Caco-2 (cell line): Measurements from ENCODE around the gene TMEM198. TPM values are rescaled to one million over a fixed set of nuclear protein-coding genes. Genes with fewer than 3 reads are reported as not detected.

Experiments
- BruUV-seq: library from RNA; stranded (reverse); fragments of 400-500 nt; replicated peaks from 2 replicates; lab custom pipeline; 2021; lab: Mats Ljungman, UMichigan
- CTCF ChIA-PET: fragments of 300-600 bp; sonication (Branson Sonifier 250); formaldehyde crosslinking; loops from one replicate; lab custom pipeline; 2022; ENCODE audit warnings: antibody characterized with exemption; lab: Charles Lee
- POLR2A ChIA-PET: fragments of 300-600 bp; sonication (Branson Sonifier 250); formaldehyde crosslinking; loops from one replicate; lab custom pipeline; 2022; ENCODE audit warnings: antibody characterized with exemption; lab: Charles Lee
- DNase-seq, 2 experiments: peaks; one replicate each; pipeline versions ENCODE4 v3.0.0 to v3.0.0-alpha.2; 2020 to 2022
- H3K27me3 ChIP-seq: replicated peaks from 2 replicates; pipeline ENCODE4 v1.6.0; 2011; ENCODE audit warnings: low read length; ENCODE audit not compliant: control insufficient read depth, insufficient read depth
- H3K36me3 ChIP-seq: 2 replicates; pipeline ENCODE4 v1.5.1; 2011; ENCODE audit warnings: low read length; ENCODE audit not compliant: control insufficient read depth, insufficient read depth
- H3K4me1 ChIP-seq: fragments of 250-450 bp; sonication (Bioruptor Pico); 2 replicates; pipeline ENCODE4 v1.5.1; 2020; ENCODE audit warnings: mild to moderate bottlenecking
- H3K4me3 ChIP-seq: 2 replicates; pipeline ENCODE4 v1.5.1; 2011; ENCODE audit warnings: low read depth, mild to moderate bottlenecking, control low read depth, low read length
- H3K9me3 ChIP-seq: fragments of 250-450 bp; sonication (Bioruptor Pico); 2 replicates; pipeline ENCODE4 v1.5.1; 2020; ENCODE audit warnings: mild to moderate bottlenecking, moderate library complexity
- H3K27ac Mint-ChIP-seq: one replicate; pipeline ENCODE4 v1.8.0; 2022; ENCODE audit warnings: mixed read lengths; ENCODE audit not compliant: unreplicated experiment
- H3K27me3 Mint-ChIP-seq: one replicate; pipeline ENCODE4 v1.8.0; 2022; ENCODE audit warnings: mixed read lengths; ENCODE audit not compliant: insufficient read depth, unreplicated experiment
- H3K36me3 Mint-ChIP-seq: one replicate; pipeline ENCODE4 v1.8.0; 2022; ENCODE audit warnings: mild to moderate bottlenecking, mixed read lengths; ENCODE audit not compliant: insufficient read depth, unreplicated experiment
- H3K4me1 Mint-ChIP-seq: one replicate; pipeline ENCODE4 v1.8.0; 2022; ENCODE audit warnings: low read depth, mixed read lengths; ENCODE audit not compliant: unreplicated experiment
- H3K4me3 Mint-ChIP-seq: one replicate; pipeline ENCODE4 v1.8.0; 2022; ENCODE audit warnings: mild to moderate bottlenecking, moderate library complexity, mixed read lengths; ENCODE audit not compliant: unreplicated experiment
- H3K9me3 Mint-ChIP-seq: one replicate; pipeline ENCODE4 v1.8.0; 2022; ENCODE audit warnings: mixed read lengths; ENCODE audit not compliant: unreplicated experiment
- CTCF ChIP-seq, 2 experiments: fragments of 200-600 bp in 1 of 2; IDR thresholded peaks; 1 replicate in 1 of 2; 2 replicates in 1 of 2; pipeline versions ENCODE4 v1.5.1 to v1.8.0; 2011 to 2022; ENCODE audit warnings: antibody characterized with exemption in 1 of 2, control low read depth in 1 of 2, inconsistent platforms in 1 of 2, low read depth in 1 of 2, low read length in 1 of 2, mild to moderate bottlenecking in 1 of 2, moderate library complexity in 1 of 2; ENCODE audit not compliant: insufficient read depth in 1 of 2, severe bottlenecking in 1 of 2, unreplicated experiment in 1 of 2
- intact Hi-C: fragments of 100-400 bp; cut with micrococcal nuclease; formaldehyde crosslinking; loops from one replicate; pipeline ENCODE4 v1.10.0; 2022; ENCODE audit not compliant: unreplicated experiment
- total RNA-seq: library from RNA; stranded (reverse); gene quantifications from 2 replicates; pipeline ENCODE4 v1.2.3, GENCODE V29; 2022

Gene TMEM198
- total RNA-seq, 1 experiment from 2014 or later: 8.5 TPM

GRCh38 chr2:219573166-219573565, 29.3 kb downstream of the TMEM198 start:
- intact Hi-C loops: loop anchor here (2.0 kb wide), 1 partner anchor 30 kb away; the partner anchor contains the start of gene CHPF
- Histone ChIP-seq H3K9me3 (no peaks in the 10 kb centered on the region), H3K36me3 (no peaks in the 10 kb centered on the region), H3K4me1 (peaks cover 28% of the 10 kb centered on the region), H3K4me3 (no peak overlapping the region), H3K27me3 (no peaks in the 10 kb centered on the region)
- no peak for TF ChIP-seq CTCF (IDR thresholded peaks at IDR 0.05; ENCODE audit: insufficient read depth in 1 of 2, low read depth in 1 of 2, low read length in 1 of 2, severe bottlenecking in 1 of 2, unreplicated experiment in 1 of 2)
- no peaks in the 10 kb centered on the region for H3K27me3 Mint-ChIP-seq
- peak overlapping the region; percentile 15 for H3K27ac Mint-ChIP-seq
- H3K36me3 Mint-ChIP-seq: peaks cover 1% of the 10 kb centered on the region
- DNase-seq: no peak
- ChIA-PET POLR2A (no interaction called here), CTCF (no interaction called here)
- peaks cover 27% of the 10 kb centered on the region for H3K4me1 Mint-ChIP-seq
- no peaks in the 10 kb centered on the region for H3K9me3 Mint-ChIP-seq
- no peak overlapping the region for H3K4me3 Mint-ChIP-seq
- BruUV-seq: no TSS peak

GRCh38 chr2:219574484-219575311, 30.9 kb downstream of the TMEM198 start:
- TF ChIP-seq CTCF (IDR thresholded peaks at IDR 0.05; ENCODE audit: insufficient read depth in 1 of 2, low read depth in 1 of 2, low read length in 1 of 2, severe bottlenecking in 1 of 2, unreplicated experiment in 1 of 2): no peak
- no peaks in the 10 kb centered on the region for H3K27me3 Mint-ChIP-seq
- Histone ChIP-seq H3K4me3 (no peak overlapping the region), H3K4me1 (peaks cover 30% of the 10 kb centered on the region), H3K27me3 (no peaks in the 10 kb centered on the region), H3K36me3 (no peaks in the 10 kb centered on the region), H3K9me3 (no peaks in the 10 kb centered on the region)
- ChIA-PET POLR2A (no interaction called here), CTCF (no interaction called here)
- H3K4me3 Mint-ChIP-seq: no peak overlapping the region
- no peaks in the 10 kb centered on the region for H3K36me3 Mint-ChIP-seq
- no peaks in the 10 kb centered on the region for H3K9me3 Mint-ChIP-seq
- no peak for DNase-seq
- H3K27ac Mint-ChIP-seq: no peak overlapping the region
- BruUV-seq: no TSS peak
- intact Hi-C loops: no loop called here
- peaks cover 35% of the 10 kb centered on the region for H3K4me1 Mint-ChIP-seq

GRCh38 chr2:219575566-219576504, 32.0 kb downstream of the TMEM198 start:
- no TSS peak for BruUV-seq
- no peak for DNase-seq
- POLR2A ChIA-PET: interaction anchor here (0.5 to 0.6 kb wide), 2 partner anchors 10 to 16 kb away, joined by 3 read pairs; no protein-coding TSS in a partner anchor
- no peaks in the 10 kb centered on the region for H3K36me3 ChIP-seq
- Mint-ChIP-seq H3K36me3 (no peaks in the 10 kb centered on the region), H3K9me3 (no peaks in the 10 kb centered on the region), H3K4me1 (peaks cover 35% of the 10 kb centered on the region), H3K4me3 (no peak overlapping the region), H3K27ac (no peak overlapping the region), H3K27me3 (no peaks in the 10 kb centered on the region)
- CTCF ChIA-PET: no interaction called here
- no peaks in the 10 kb centered on the region for H3K9me3 ChIP-seq
- peaks cover 24% of the 10 kb centered on the region for H3K4me1 ChIP-seq
- H3K27me3 ChIP-seq: no peaks in the 10 kb centered on the region
- intact Hi-C loops: no loop called here
- no peak for TF ChIP-seq CTCF (IDR thresholded peaks at IDR 0.05; ENCODE audit: insufficient read depth in 1 of 2, low read depth in 1 of 2, low read length in 1 of 2, severe bottlenecking in 1 of 2, unreplicated experiment in 1 of 2)
- H3K4me3 ChIP-seq: no peak overlapping the region
